WTC11 (cell line): ENCODE measurements around the gene RPL14. TPM values are rescaled to one million over a fixed set of nuclear protein-coding genes. Genes with fewer than 3 reads are reported as not detected.

Experiments used
- ATAC-seq: fragments of 200-7000 bp; cut with Tn5 transposase; 2 replicates; pipeline ENCODE4 v1.10.0; 2021; ENCODE audit warnings: mild to moderate bottlenecking, moderate library complexity
- CTCF ChIA-PET: fragments of 300-600 bp; sonication (Branson Sonifier 250); formaldehyde crosslinking; loops from one replicate; lab custom pipeline; 2021; ENCODE audit warnings: antibody characterized with exemption; lab: Charles Lee
- POLR2A ChIA-PET: fragments of 350-600 bp; sonication (Branson Sonifier 250); formaldehyde crosslinking; loops from one replicate; lab custom pipeline; 2021; ENCODE audit warnings: antibody characterized with exemption; lab: Charles Lee
- DNase-seq: peaks from one replicate; pipeline ENCODE4 v3.0.0; 2021; ENCODE audit warnings: low spot score
- H3K27ac Mint-ChIP-seq: 2 replicates; pipeline ENCODE4 v1.8.0; 2021; ENCODE audit warnings: mixed read lengths
- H3K27me3 Mint-ChIP-seq: 2 replicates; pipeline ENCODE4 v1.8.0; 2021; ENCODE audit warnings: low read depth, mild to moderate bottlenecking, moderate library complexity, mixed read lengths
- H3K36me3 Mint-ChIP-seq: 2 replicates; pipeline ENCODE4 v1.8.0; 2021; ENCODE audit warnings: mixed read lengths
- H3K4me1 Mint-ChIP-seq: 2 replicates; pipeline ENCODE4 v1.8.0; 2022; ENCODE audit warnings: mixed read lengths
- H3K4me3 Mint-ChIP-seq: 2 replicates; pipeline ENCODE4 v1.8.0; 2021; ENCODE audit warnings: mild to moderate bottlenecking, moderate library complexity, mixed read lengths
- H3K9me3 Mint-ChIP-seq: 2 replicates; pipeline ENCODE4 v1.8.0; 2021; ENCODE audit warnings: mixed read lengths
- CBFB ChIP-seq: sonication (generic); formaldehyde crosslinking; IDR thresholded peaks from 2 replicates; pipeline ENCODE4 v1.8.1; 2022; ENCODE audit warnings: mild to moderate bottlenecking, low read depth, missing genetic modification reagents
- GTF2I ChIP-seq: fragments of 250-450 bp; sonication (Bioruptor Pico); conservative IDR thresholded peaks from 2 replicates; pipeline ENCODE4 v1.4.0; 2021; ENCODE audit warnings: mild to moderate bottlenecking
- HMGA2 ChIP-seq: fragments of 250-450 bp; sonication (Bioruptor Pico); IDR thresholded peaks from 2 replicates; pipeline ENCODE4 v1.4.0; 2021; ENCODE audit warnings: mild to moderate bottlenecking, moderate library complexity
- JAZF1 ChIP-seq: fragments of 250-450 bp; sonication (Bioruptor Pico); IDR thresholded peaks from 2 replicates; pipeline ENCODE4 v1.9.0; 2021; ENCODE audit warnings: moderate library complexity, mild to moderate bottlenecking, inconsistent platforms
- MYBL2 ChIP-seq: sonication (generic); formaldehyde crosslinking; IDR thresholded peaks from 2 replicates; pipeline ENCODE4 v1.8.1; 2023; ENCODE audit warnings: mild to moderate bottlenecking, moderate library complexity, missing genetic modification reagents
- NFYB ChIP-seq: sonication (generic); formaldehyde crosslinking; conservative IDR thresholded peaks from 2 replicates; pipeline ENCODE4 v1.8.0; 2022; ENCODE audit warnings: low read depth, missing genetic modification reagents
- RORB ChIP-seq: fragments of 250-450 bp; sonication (Bioruptor Pico); IDR thresholded peaks from 2 replicates; pipeline ENCODE4 v1.9.0; 2021; ENCODE audit warnings: mild to moderate bottlenecking
- SMAD3 ChIP-seq: sonication (generic); formaldehyde crosslinking; IDR thresholded peaks from 2 replicates; pipeline ENCODE4 v1.8.0; 2022; ENCODE audit warnings: missing genetic modification reagents, mild to moderate bottlenecking, borderline replicate concordance
- SMAD4 ChIP-seq: sonication (generic); formaldehyde crosslinking; IDR thresholded peaks from 2 replicates; pipeline ENCODE4 v1.8.0; 2022; ENCODE audit warnings: mild to moderate bottlenecking, missing genetic modification reagents
- SP1 ChIP-seq: sonication (generic); formaldehyde crosslinking; conservative IDR thresholded peaks from 2 replicates; pipeline ENCODE4 v1.8.1; 2022; ENCODE audit warnings: missing genetic modification reagents
- TEAD4 ChIP-seq: sonication (generic); formaldehyde crosslinking; IDR thresholded peaks from 2 replicates; pipeline ENCODE4 v1.8.0; 2022; ENCODE audit warnings: mild to moderate bottlenecking, missing genetic modification reagents
- TP53 ChIP-seq: sonication (generic); formaldehyde crosslinking; IDR thresholded peaks from 2 replicates; pipeline ENCODE4 v1.8.1; 2023; ENCODE audit warnings: mild to moderate bottlenecking, missing genetic modification reagents
- ZBTB21 ChIP-seq: sonication (generic); formaldehyde crosslinking; IDR thresholded peaks from 2 replicates; pipeline ENCODE4 v1.8.1; 2023; ENCODE audit warnings: mild to moderate bottlenecking, missing genetic modification reagents, borderline replicate concordance
- ZNF219 ChIP-seq: sonication (generic); formaldehyde crosslinking; IDR thresholded peaks from 2 replicates; pipeline ENCODE4 v1.8.0; 2023; ENCODE audit warnings: missing genetic modification reagents, mild to moderate bottlenecking, borderline replicate concordance
- ZNF317 ChIP-seq: sonication (generic); formaldehyde crosslinking; IDR thresholded peaks from 2 replicates; pipeline ENCODE4 v1.8.1; 2023; ENCODE audit warnings: low read depth, mild to moderate bottlenecking, moderate library complexity, missing genetic modification reagents, borderline replicate concordance
- ZNF416 ChIP-seq: fragments of 250-450 bp; sonication (Bioruptor Pico); IDR thresholded peaks from 2 replicates; pipeline ENCODE4 v1.9.0; 2021; ENCODE audit warnings: mild to moderate bottlenecking, inconsistent platforms
- ZNF423 ChIP-seq: fragments of 250-450 bp; sonication (Bioruptor Pico); IDR thresholded peaks from 2 replicates; pipeline ENCODE4 v2.1.2; 2022; ENCODE audit warnings: mild to moderate bottlenecking, moderate library complexity
- ZNF671 ChIP-seq: fragments of 250-450 bp; sonication (Bioruptor Pico); IDR thresholded peaks from 2 replicates; pipeline ENCODE4 v1.8.0; 2021; ENCODE audit warnings: mild to moderate bottlenecking
- total RNA-seq: library from RNA; stranded (reverse); gene quantifications from 3 replicates; pipeline ENCODE4 v1.2.3, GENCODE V29; 2021
- TF ChIP-seq, protein P1 (sequence below): fragments of 250-450 bp; sonication (Bioruptor Pico); IDR thresholded peaks from 2 replicates; pipeline ENCODE4 v1.9.0; 2021; ENCODE audit warnings: mild to moderate bottlenecking
- TF ChIP-seq, protein P2 (sequence below): sonication (generic); formaldehyde crosslinking; IDR thresholded peaks from 2 replicates; pipeline ENCODE4 v1.8.1; 2022; ENCODE audit warnings: missing genetic modification reagents, borderline replicate concordance
- TF ChIP-seq, protein P3 (sequence below): sonication (generic); formaldehyde crosslinking; IDR thresholded peaks from 2 replicates; pipeline ENCODE4 v1.8.0; 2022; ENCODE audit warnings: missing genetic modification reagents
- TF ChIP-seq, protein P4 (sequence below): sonication (generic); formaldehyde crosslinking; conservative IDR thresholded peaks from 2 replicates; pipeline ENCODE4 v1.8.1; 2023; ENCODE audit warnings: mild to moderate bottlenecking, low read depth, missing genetic modification reagents, moderate library complexity

Gene RPL14
- total RNA-seq, 1 experiment from 2014 or later: 2,816 TPM

DNA sequence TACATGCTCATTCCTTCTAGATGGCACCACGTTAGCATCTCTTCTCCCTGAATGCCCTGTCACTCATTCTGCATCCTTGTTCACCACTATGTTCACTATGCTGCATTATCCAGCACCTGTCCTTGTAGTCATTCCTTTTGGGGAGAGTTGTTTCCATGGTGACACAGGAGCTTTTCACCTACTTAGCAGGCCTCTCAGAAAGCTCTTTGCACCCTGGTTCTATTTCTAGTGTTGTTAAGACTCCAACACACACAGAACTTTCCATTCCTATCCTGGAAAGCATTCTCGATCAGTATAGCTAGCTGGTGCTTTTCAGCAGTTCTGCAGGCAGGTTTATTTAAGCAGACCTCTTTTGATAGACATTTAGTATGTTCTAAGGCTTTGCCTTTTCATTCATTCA is 6.7 kb upstream of the RPL14 start (continued):
- no peak for TF ChIP-seq SMAD4 (CRISPR knock-in tag)

DNA sequence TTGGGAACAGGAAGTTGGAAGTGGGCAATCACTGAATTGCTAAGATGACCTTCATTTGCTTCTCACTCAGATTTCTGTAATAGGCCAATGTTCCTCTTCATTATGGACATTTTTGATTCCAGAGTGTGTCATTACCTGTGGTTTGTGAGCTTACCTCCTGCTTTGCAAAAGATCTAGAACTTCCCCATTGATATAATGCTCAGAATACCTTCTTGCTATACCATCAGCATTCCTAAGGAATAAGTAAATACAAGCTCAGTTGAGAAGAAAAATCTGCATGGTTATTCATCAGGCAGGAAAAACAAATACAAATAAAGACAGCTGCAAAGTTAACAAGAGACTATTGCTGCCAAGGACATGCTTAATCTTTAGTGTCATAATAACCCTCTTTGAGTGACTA is 5.6 kb upstream of the RPL14 start:
- ATAC-seq (no peak), DNase-seq (no peak)
- ChIA-PET CTCF (interaction anchor here (2.4 to 2.9 kb wide), 2 partner anchors 124 to 259 kb away, joined by 7 to 15 read pairs; no protein-coding TSS in a partner anchor), POLR2A (interaction anchor here (0.6 kb wide), 1 partner anchor 21 kb away, joined by 3 read pairs; no protein-coding TSS in a partner anchor)
- no peak for TF ChIP-seq ZNF317
- TF ChIP-seq CBFB (CRISPR knock-in tag): no peak
- TF ChIP-seq TEAD4 (CRISPR knock-in tag): no peak
- TF ChIP-seq ZNF423 (CRISPR knock-in tag): no peak
- no peak for TF ChIP-seq SMAD4 (CRISPR knock-in tag)
- no peak for TF ChIP-seq ZNF671 (CRISPR knock-in tag)
- TF ChIP-seq JAZF1 (CRISPR knock-in tag): no peak
- no peak for TF ChIP-seq ZNF219 (CRISPR knock-in tag)
- TF ChIP-seq RORB (CRISPR knock-in tag): no peak
- no peak for TF ChIP-seq SP1 (CRISPR knock-in tag)
- no peak for TF ChIP-seq SMAD3 (CRISPR knock-in tag)
- no peak for TF ChIP-seq GTF2I (CRISPR knock-in tag)
- no peak for TF ChIP-seq TP53 (CRISPR knock-in tag)
- TF ChIP-seq, protein P1, sequence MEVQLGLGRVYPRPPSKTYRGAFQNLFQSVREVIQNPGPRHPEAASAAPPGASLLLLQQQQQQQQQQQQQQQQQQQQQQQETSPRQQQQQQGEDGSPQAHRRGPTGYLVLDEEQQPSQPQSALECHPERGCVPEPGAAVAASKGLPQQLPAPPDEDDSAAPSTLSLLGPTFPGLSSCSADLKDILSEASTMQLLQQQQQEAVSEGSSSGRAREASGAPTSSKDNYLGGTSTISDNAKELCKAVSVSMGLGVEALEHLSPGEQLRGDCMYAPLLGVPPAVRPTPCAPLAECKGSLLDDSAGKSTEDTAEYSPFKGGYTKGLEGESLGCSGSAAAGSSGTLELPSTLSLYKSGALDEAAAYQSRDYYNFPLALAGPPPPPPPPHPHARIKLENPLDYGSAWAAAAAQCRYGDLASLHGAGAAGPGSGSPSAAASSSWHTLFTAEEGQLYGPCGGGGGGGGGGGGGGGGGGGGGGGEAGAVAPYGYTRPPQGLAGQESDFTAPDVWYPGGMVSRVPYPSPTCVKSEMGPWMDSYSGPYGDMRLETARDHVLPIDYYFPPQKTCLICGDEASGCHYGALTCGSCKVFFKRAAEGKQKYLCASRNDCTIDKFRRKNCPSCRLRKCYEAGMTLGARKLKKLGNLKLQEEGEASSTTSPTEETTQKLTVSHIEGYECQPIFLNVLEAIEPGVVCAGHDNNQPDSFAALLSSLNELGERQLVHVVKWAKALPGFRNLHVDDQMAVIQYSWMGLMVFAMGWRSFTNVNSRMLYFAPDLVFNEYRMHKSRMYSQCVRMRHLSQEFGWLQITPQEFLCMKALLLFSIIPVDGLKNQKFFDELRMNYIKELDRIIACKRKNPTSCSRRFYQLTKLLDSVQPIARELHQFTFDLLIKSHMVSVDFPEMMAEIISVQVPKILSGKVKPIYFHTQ (CRISPR knock-in tag): no peak
- peak overlapping the region; percentile 94 for H3K4me3 Mint-ChIP-seq
- no peaks in the 10 kb centered on the region for H3K36me3 Mint-ChIP-seq
- no peaks in the 10 kb centered on the region for H3K9me3 Mint-ChIP-seq
- no peak overlapping the region for H3K27ac Mint-ChIP-seq
- peaks cover 11% of the 10 kb centered on the region for H3K4me1 Mint-ChIP-seq
- no peaks in the 10 kb centered on the region for H3K27me3 Mint-ChIP-seq

DNA sequence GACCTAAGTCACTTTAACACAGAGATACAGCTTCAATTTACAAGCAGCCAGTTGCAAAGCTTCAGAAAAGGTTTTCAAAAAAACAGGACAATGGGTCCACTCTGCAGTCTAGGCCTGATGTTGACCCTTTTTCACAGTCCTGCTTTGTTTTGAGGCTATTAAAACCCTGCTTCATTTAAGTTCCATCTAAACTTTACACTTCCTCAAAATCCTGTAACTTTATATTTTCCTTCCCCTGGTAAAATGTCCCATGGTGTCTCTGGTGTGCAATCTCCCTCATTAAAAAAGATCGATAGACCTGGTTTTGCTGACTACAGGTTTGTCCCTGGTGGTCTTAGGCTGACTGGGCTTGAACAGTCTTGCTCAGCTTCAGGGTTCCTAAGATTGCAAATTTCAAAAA is 5.1 kb upstream of the RPL14 start:
- no peaks in the 10 kb centered on the region for H3K36me3 Mint-ChIP-seq
- H3K27me3 Mint-ChIP-seq: no peaks in the 10 kb centered on the region
- H3K4me1 Mint-ChIP-seq: peaks cover 11% of the 10 kb centered on the region
- no peaks in the 10 kb centered on the region for H3K9me3 Mint-ChIP-seq
- H3K4me3 Mint-ChIP-seq: peak overlapping the region; percentile 94
- DNase-seq (no peak), ATAC-seq (no peak)
- H3K27ac Mint-ChIP-seq: peak overlapping the region; percentile 97
- POLR2A ChIA-PET: interaction anchor here (0.6 to 1.8 kb wide), 3 partner anchors 13 to 143 kb away, joined by 3 to 4 read pairs (median 4); partner anchors contain the start of gene EIF1B
- CTCF ChIA-PET: interaction anchor here (1.1 to 2.9 kb wide), 4 partner anchors 54 to 260 kb away, joined by 6 to 15 read pairs (median 7); partner anchors contain the start of genes EIF1B and ZNF620
- TF ChIP-seq, protein P2, sequence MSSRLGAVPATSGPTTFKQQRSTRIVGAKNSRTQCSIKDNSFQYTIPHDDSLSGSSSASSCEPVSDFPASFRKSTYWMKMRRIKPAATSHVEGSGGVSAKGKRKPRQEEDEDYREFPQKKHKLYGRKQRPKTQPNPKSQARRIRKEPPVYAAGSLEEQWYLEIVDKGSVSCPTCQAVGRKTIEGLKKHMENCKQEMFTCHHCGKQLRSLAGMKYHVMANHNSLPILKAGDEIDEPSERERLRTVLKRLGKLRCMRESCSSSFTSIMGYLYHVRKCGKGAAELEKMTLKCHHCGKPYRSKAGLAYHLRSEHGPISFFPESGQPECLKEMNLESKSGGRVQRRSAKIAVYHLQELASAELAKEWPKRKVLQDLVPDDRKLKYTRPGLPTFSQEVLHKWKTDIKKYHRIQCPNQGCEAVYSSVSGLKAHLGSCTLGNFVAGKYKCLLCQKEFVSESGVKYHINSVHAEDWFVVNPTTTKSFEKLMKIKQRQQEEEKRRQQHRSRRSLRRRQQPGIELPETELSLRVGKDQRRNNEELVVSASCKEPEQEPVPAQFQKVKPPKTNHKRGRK: no peak
- TF ChIP-seq SP1 (CRISPR knock-in tag): no peak
- no peak for TF ChIP-seq NFYB (CRISPR knock-in tag)
- TF ChIP-seq, protein P3, sequence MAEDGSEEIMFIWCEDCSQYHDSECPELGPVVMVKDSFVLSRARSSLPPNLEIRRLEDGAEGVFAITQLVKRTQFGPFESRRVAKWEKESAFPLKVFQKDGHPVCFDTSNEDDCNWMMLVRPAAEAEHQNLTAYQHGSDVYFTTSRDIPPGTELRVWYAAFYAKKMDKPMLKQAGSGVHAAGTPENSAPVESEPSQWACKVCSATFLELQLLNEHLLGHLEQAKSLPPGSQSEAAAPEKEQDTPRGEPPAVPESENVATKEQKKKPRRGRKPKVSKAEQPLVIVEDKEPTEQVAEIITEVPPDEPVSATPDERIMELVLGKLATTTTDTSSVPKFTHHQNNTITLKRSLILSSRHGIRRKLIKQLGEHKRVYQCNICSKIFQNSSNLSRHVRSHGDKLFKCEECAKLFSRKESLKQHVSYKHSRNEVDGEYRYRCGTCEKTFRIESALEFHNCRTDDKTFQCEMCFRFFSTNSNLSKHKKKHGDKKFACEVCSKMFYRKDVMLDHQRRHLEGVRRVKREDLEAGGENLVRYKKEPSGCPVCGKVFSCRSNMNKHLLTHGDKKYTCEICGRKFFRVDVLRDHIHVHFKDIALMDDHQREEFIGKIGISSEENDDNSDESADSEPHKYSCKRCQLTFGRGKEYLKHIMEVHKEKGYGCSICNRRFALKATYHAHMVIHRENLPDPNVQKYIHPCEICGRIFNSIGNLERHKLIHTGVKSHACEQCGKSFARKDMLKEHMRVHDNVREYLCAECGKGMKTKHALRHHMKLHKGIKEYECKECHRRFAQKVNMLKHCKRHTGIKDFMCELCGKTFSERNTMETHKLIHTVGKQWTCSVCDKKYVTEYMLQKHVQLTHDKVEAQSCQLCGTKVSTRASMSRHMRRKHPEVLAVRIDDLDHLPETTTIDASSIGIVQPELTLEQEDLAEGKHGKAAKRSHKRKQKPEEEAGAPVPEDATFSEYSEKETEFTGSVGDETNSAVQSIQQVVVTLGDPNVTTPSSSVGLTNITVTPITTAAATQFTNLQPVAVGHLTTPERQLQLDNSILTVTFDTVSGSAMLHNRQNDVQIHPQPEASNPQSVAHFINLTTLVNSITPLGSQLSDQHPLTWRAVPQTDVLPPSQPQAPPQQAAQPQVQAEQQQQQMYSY: no peak
- no peak for TF ChIP-seq HMGA2 (CRISPR knock-in tag)
- TF ChIP-seq, protein P4, sequence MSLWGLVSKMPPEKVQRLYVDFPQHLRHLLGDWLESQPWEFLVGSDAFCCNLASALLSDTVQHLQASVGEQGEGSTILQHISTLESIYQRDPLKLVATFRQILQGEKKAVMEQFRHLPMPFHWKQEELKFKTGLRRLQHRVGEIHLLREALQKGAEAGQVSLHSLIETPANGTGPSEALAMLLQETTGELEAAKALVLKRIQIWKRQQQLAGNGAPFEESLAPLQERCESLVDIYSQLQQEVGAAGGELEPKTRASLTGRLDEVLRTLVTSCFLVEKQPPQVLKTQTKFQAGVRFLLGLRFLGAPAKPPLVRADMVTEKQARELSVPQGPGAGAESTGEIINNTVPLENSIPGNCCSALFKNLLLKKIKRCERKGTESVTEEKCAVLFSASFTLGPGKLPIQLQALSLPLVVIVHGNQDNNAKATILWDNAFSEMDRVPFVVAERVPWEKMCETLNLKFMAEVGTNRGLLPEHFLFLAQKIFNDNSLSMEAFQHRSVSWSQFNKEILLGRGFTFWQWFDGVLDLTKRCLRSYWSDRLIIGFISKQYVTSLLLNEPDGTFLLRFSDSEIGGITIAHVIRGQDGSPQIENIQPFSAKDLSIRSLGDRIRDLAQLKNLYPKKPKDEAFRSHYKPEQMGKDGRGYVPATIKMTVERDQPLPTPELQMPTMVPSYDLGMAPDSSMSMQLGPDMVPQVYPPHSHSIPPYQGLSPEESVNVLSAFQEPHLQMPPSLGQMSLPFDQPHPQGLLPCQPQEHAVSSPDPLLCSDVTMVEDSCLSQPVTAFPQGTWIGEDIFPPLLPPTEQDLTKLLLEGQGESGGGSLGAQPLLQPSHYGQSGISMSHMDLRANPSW (CRISPR knock-in tag): no peak
- TF ChIP-seq MYBL2 (CRISPR knock-in tag): no peak
- no peak for TF ChIP-seq ZBTB21
- no peak for TF ChIP-seq RORB (CRISPR knock-in tag)
- no peak for TF ChIP-seq ZNF416 (CRISPR knock-in tag)
